ENCODE data around the gene MAB21L2.
"Not testable (repeated sequence)": the region's sequence is repeated elsewhere in the genome, so short reads cannot be mapped to it uniquely, and the experiment has no call there.

The MAB21L2 gene

GRCh38 chr4:150564967-150565366, 17.0 kb upstream of the MAB21L2 start:
- not testable (repeated sequence) for H3K27me3 Mint-ChIP-seq; H3K36me3 Mint-ChIP-seq (ENCODE audit: insufficient read depth); H3K9me3 Mint-ChIP-seq; H3K27ac Mint-ChIP-seq; H3K4me1 Mint-ChIP-seq (ENCODE audit: low read depth in 2 of 2); DNase-seq; H3K4me3 Mint-ChIP-seq; ATAC-seq (replicated peaks)

- Mint-ChIP-seq H3K9me3 (peaks cover 0 to 6% of the 10 kb centered on the region in 2 donors), H3K27ac (no peak overlapping the region), H3K27me3 (no peaks in the 10 kb centered on the region), H3K4me3 (no peak overlapping the region), H3K36me3 (ENCODE audit: insufficient read depth) (no peaks in the 10 kb centered on the region), H3K4me1 (ENCODE audit: low read depth in 2 of 2) (peaks cover 3 to 4% of the 10 kb centered on the region in 2 donors)
- DNase-seq: no peak
- ATAC-seq (replicated peaks): no peak
Observed at GRCh38 chr4:150567070-150567469, 14.9 kb upstream of the MAB21L2 start.

- ATAC-seq (replicated peaks) (no peak), DNase-seq (no peak)
- Mint-ChIP-seq H3K4me3 (no peak overlapping the region), H3K36me3 (ENCODE audit: insufficient read depth) (no peaks in the 10 kb centered on the region), H3K27ac (no peak overlapping the region), H3K4me1 (ENCODE audit: low read depth in 2 of 2) (peaks cover 2 to 4% of the 10 kb centered on the region in 2 donors), H3K9me3 (peaks cover 0 to 6% of the 10 kb centered on the region in 2 donors), H3K27me3 (no peaks in the 10 kb centered on the region)
Observed at GRCh38 chr4:150569384-150569987, 12.5 kb upstream of the MAB21L2 start.

GRCh38 chr4:150569998-150570535, 11.9 kb upstream of the MAB21L2 start:
- Mint-ChIP-seq H3K27me3 (no peaks in the 10 kb centered on the region), H3K4me1 (ENCODE audit: low read depth in 2 of 2) (peaks cover 2 to 7% of the 10 kb centered on the region in 2 donors), H3K9me3 (peaks cover 0 to 2% of the 10 kb centered on the region in 2 donors), H3K27ac (no peak overlapping the region), H3K4me3 (no peak overlapping the region), H3K36me3 (ENCODE audit: insufficient read depth) (no peaks in the 10 kb centered on the region)
- ATAC-seq (replicated peaks) (no peak), DNase-seq (no peak)

GRCh38 chr4:150570862-150571261, 11.1 kb upstream of the MAB21L2 start:
- H3K27ac Mint-ChIP-seq: peak overlapping the region in 1 of 2 donors; percentile 21
- H3K36me3 Mint-ChIP-seq (ENCODE audit: insufficient read depth): no peaks in the 10 kb centered on the region
- no peaks in the 10 kb centered on the region for H3K9me3 Mint-ChIP-seq
- ATAC-seq (replicated peaks): no peak
- no peak overlapping the region for H3K4me3 Mint-ChIP-seq
- no peaks in the 10 kb centered on the region for H3K27me3 Mint-ChIP-seq
- H3K4me1 Mint-ChIP-seq (ENCODE audit: low read depth in 2 of 2): peaks cover 2 to 7% of the 10 kb centered on the region in 2 donors
- DNase-seq: no peak

- Mint-ChIP-seq H3K9me3 (no peaks in the 10 kb centered on the region), H3K27me3 (no peaks in the 10 kb centered on the region), H3K4me1 (ENCODE audit: low read depth in 2 of 2) (peaks cover 2 to 3% of the 10 kb centered on the region in 2 donors), H3K27ac (peak overlapping the region in 1 of 2 donors; percentile 45), H3K4me3 (peak overlapping the region in 1 of 2 donors; percentile 23), H3K36me3 (ENCODE audit: insufficient read depth) (no peaks in the 10 kb centered on the region)
- ATAC-seq (replicated peaks) (no peak), DNase-seq (no peak)
Observed at GRCh38 chr4:150572704-150573504, 9.0 kb upstream of the MAB21L2 start.

- DNase-seq: no peak
- Mint-ChIP-seq H3K27ac (peak overlapping the region in 1 of 2 donors; percentile 45), H3K27me3 (no peaks in the 10 kb centered on the region), H3K9me3 (no peaks in the 10 kb centered on the region), H3K4me3 (peak overlapping the region in 1 of 2 donors; percentile 23), H3K4me1 (ENCODE audit: low read depth in 2 of 2) (peaks cover 2 to 3% of the 10 kb centered on the region in 2 donors), H3K36me3 (ENCODE audit: insufficient read depth) (no peaks in the 10 kb centered on the region)
- ATAC-seq (replicated peaks): no peak
Observed at GRCh38 chr4:150573534-150573933, 8.4 kb upstream of the MAB21L2 start.

GRCh38 chr4:150574678-150575077, 7.3 kb upstream of the MAB21L2 start:
- Mint-ChIP-seq H3K4me1 (ENCODE audit: low read depth in 2 of 2) (peaks cover 2 to 9% of the 10 kb centered on the region in 2 donors), H3K4me3 (no peak overlapping the region), H3K27ac (no peak overlapping the region)

GRCh38 chr4:150577796-150578195, 4.2 kb upstream of the MAB21L2 start:
- Mint-ChIP-seq H3K27ac (no peak overlapping the region), H3K9me3 (no peaks in the 10 kb centered on the region), H3K27me3 (no peaks in the 10 kb centered on the region), H3K4me3 (no peak overlapping the region), H3K36me3 (ENCODE audit: insufficient read depth) (peaks cover 11% of the 10 kb centered on the region), H3K4me1 (ENCODE audit: low read depth in 2 of 2) (peaks cover 2 to 9% of the 10 kb centered on the region in 2 donors)
- ATAC-seq (replicated peaks) (no peak), DNase-seq (no peak)

More at GRCh38 chr4:150574678-150575077, 7.3 kb upstream of the MAB21L2 start:
- Mint-ChIP-seq H3K9me3 (no peaks in the 10 kb centered on the region), H3K36me3 (ENCODE audit: insufficient read depth) (no peaks in the 10 kb centered on the region), H3K27me3 (no peaks in the 10 kb centered on the region)
- DNase-seq: no peak
- ATAC-seq (replicated peaks): no peak

- ATAC-seq (replicated peaks) (no peak), DNase-seq (no peak)
- H3K4me1 Mint-ChIP-seq (ENCODE audit: low read depth in 2 of 2): peaks cover 0 to 9% of the 10 kb centered on the region in 2 donors
- H3K36me3 Mint-ChIP-seq (ENCODE audit: insufficient read depth): peaks cover 18% of the 10 kb centered on the region
- no peaks in the 10 kb centered on the region for H3K27me3 Mint-ChIP-seq
- no peaks in the 10 kb centered on the region for H3K9me3 Mint-ChIP-seq
- H3K27ac Mint-ChIP-seq: peak overlapping the region in 1 of 2 donors; percentile 27
- no peak overlapping the region for H3K4me3 Mint-ChIP-seq
Observed at GRCh38 chr4:150578745-150579501, 3.0 kb upstream of the MAB21L2 start.

- no peaks in the 10 kb centered on the region for H3K9me3 Mint-ChIP-seq
- H3K27me3 Mint-ChIP-seq: no peaks in the 10 kb centered on the region
- H3K36me3 Mint-ChIP-seq (ENCODE audit: insufficient read depth): peaks cover 24% of the 10 kb centered on the region
- DNase-seq (no peak), ATAC-seq (replicated peaks) (no peak)
- no peak overlapping the region for H3K27ac Mint-ChIP-seq
- no peak overlapping the region for H3K4me3 Mint-ChIP-seq
- peaks cover 0 to 8% of the 10 kb centered on the region in 2 donors for H3K4me1 Mint-ChIP-seq (ENCODE audit: low read depth in 2 of 2)
Observed at GRCh38 chr4:150579551-150580234, 2.3 kb upstream of the MAB21L2 start.

- ATAC-seq (replicated peaks) (no peak), DNase-seq (no peak)
- Mint-ChIP-seq H3K9me3 (no peaks in the 10 kb centered on the region), H3K4me1 (ENCODE audit: low read depth in 2 of 2) (peaks cover 0 to 6% of the 10 kb centered on the region in 2 donors), H3K36me3 (ENCODE audit: insufficient read depth) (peaks cover 24% of the 10 kb centered on the region), H3K27ac (no peak overlapping the region), H3K27me3 (no peaks in the 10 kb centered on the region), H3K4me3 (no peak overlapping the region)
Observed at GRCh38 chr4:150580306-150580705, 1.6 kb upstream of the MAB21L2 start.
